ENCODE measurements around the gene CCP110.

Gene CCP110

DNA sequence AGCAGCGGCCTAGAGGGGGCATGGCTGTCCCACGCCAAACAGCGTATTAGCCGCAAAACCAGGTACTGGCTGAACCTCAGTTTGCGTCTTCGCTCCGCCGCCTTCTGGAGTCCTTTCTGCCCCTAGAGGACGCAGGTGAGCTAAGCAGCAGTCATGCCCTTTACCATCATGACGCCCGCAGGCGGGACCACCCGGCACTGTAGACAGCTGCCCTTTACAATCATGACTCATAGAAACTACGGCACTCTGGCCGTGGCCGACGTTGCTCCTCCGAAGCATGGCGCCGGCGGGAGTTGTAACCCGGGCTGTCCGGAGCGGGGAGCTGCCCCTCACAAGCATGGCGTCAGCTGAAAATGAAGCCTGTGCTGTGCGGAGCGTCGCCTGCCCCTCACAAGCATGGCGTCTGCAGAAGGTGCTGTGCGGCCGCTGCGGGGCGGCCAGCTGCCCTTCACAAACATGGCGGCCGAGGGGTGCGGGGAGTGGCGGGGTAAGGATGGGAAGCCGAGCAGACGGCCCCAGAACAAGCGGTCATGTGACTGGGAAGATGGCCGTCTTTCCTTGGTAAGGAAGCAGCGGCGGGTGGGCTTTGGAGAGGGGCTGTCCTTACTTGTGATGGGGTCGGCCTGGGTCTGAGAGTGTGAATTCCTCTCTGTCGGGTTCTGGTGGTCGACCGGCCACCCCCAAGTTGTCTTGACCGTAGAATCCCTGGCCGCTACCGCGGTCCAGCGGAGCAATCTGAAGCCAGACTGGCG lies 31.6 kb downstream of the CCP110 start, which contains the start of gene VPS35L:
Gene VPS35L, plus strand, starts transcription at position 518 of the 752 bp plus-strand sequence. Its CDS starts 27 bp downstream, at position 545.
- peak; percentile 86 for DNase-seq

- no peak for DNase-seq
These were observed 32.4 kb downstream of the CCP110 start for GRCh38 chr16:19555938-19556771.

GRCh38 chr16:19559242-19559910 lies 35.6 kb downstream of the CCP110 start:
- DNase-seq = no peak

GRCh38 chr16:19560078-19560477 lies 36.3 kb downstream of the CCP110 start:
- no peak for DNase-seq

DNA sequence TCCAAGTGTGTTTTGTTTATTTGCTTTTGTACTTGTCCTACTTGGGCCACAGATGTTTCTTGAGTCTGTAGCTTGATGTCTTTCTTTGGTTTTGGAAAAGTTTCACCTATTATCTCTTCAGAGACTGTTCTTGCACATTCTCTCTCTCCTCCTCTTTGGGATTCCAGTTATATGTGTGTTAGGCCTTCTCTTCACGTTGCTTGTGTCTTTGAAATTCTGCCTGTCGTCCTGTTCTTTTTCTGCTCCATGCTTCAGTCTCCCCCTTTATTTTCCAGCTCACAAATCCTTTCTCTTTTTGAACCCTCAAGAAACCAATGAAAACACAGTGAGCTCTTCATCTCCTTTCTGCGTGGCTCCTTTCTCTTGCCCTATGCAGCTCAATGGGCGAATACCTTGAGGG lies 39.6 kb downstream of the CCP110 start:
- no peak for DNase-seq

- DNase-seq = no peak
These were observed 42.6 kb downstream of the CCP110 start for GRCh38 chr16:19566362-19566761.

DNA sequence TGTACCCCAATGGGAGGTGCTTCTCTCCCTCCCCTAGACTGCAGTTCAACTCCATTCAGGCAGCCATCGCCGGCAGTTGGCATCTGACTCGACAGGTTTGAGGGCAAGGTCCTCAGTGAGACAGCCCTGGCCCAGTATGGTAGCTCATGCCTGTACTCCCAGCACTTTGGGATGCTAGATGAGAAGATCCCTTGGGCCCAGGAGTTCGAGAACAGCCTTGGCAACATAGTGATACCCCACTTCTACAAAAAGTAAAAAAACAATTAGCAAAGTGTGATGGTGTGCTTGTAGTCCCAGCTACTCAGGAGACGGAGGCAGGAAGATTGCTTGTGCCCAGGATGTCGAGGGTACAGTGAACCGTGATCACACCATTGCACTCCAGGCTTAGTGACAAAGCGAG lies 43.8 kb downstream of the CCP110 start:
- DNase-seq = no peak

GRCh38 chr16:19573997-19574396 lies 50.3 kb downstream of the CCP110 start:
- DNase-seq = no peak

DNA sequence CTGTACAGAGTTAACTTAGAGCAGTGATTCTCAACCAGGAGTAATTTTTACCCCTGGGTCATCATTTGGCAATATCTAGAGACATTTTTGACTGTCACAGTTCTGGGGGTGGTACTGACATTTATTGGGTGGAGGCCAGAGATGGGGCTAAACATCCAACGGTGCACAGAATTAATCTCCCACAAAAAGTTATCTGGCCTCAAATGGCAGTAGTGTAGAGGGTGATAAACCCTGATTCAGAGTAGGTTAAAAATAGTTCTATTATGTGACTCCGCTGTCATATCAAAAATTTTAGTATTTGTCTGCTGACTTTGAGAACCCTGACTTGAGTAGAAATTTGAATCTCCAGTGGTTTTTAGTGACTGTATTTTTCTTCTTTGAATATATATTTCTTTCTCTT lies 50.9 kb downstream of the CCP110 start:
- no peak for DNase-seq

- no peak for DNase-seq
These were observed 54.7 kb downstream of the CCP110 start for GRCh38 chr16:19578378-19578971.

DNA sequence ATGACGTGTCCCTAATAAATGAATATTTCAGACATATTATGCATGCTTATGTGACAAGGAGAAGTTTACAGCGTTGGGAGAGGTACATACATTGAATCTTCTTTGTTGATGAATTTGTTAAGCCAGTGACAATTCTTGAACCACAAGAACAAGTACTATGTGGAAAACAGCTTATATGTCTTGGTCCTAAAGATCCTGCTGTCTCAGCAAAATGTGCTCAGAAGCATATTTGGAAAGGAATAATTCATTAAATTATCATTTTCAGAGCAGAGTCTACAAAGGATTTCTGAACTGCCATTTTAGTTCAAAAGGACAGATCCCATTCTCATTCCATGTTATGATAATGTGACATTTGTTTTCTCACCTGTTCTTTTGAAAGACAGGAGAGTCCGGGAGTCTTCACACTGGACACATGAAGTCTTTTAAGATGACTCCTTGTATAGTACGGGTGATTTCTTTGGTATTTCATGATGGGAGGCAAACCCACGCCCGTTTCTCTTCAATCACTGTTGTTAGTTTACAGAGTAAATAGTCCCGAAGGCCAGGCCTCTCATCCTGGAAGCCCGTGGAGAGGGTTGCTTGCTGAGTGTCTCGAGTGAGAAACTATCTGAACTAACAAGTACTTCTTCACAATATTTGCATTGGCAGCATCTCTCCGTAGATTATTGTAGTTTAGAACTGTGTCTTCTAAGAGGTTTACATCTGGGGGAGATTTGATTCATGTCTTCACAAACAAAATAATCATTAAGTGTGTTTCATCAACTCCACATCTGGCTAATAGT lies 58.5 kb downstream of the CCP110 start:
- no peak for DNase-seq

GRCh38 chr16:19583665-19584300 lies 60.0 kb downstream of the CCP110 start:
- DNase-seq = no peak

GRCh38 chr16:19588661-19589060 lies 64.9 kb downstream of the CCP110 start:
- DNase-seq = no peak

GRCh38 chr16:19589106-19589505 lies 65.4 kb downstream of the CCP110 start:
- no peak for DNase-seq

GRCh38 chr16:19589771-19590302 lies 66.1 kb downstream of the CCP110 start:
- DNase-seq = no peak

GRCh38 chr16:19595043-19595767 lies 71.5 kb downstream of the CCP110 start:
- DNase-seq = no peak

DNA sequence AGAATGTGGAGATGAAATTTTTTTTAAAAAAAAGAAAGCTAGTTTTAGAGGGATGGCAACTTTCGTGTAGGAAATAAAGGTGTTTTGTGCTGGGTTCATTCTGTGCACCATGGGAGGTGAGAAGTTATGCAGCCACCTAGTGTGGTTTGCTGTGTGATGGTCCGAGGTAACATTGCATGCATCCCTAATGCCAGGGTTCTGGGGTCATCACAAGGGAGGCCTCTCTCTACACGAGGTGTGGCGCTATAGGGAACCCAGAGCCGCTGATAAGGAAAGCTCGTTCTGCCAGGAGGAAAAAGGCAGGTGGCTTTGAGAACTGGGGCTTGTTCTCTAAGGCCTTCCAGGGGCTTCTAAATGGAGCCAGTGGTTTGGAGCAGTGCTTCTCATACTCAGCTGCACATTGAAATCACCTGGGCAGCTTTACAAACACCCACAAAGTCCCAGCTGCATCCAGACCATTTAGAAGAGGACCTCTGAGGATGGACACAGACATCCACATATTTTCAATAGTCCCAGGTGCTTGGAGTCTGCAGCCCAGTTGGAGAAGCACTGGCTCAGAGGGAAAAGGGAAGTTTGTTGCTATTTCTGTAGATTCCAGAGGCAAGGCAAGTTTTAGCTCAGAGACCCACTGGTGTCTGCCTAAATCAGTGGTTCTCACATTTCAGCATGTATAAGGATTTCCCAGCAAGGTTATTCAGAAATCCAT lies 75.2 kb downstream of the CCP110 start:
- no peak for DNase-seq

- no peak for DNase-seq
These were observed 76.4 kb downstream of the CCP110 start for GRCh38 chr16:19599968-19600716.

Measured in NCI-H2107 (cell line).